ENCODE results near the gene NUP107.

NUP107 gene

DNA sequence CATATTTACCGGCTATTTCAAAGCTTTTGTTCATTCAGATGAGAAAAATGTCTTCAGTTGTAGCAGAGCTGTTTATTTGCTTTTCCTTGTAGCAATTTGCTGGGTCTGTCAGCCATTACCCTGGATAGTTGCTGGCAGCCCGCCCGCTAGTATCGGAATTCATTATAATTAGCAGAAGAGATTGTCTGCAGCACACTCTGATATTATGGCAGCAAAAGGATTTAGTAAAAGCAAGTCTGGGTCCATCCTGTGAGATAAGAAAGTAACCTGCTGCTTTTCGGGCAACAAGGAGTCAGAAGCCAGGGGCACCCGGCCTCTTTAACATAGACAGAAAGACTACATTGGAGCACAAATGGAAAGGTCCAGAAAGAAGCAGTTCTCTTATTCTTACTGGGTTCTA is 53.1 kb downstream of the NUP107 start:
- TF ChIP-seq, protein P1, sequence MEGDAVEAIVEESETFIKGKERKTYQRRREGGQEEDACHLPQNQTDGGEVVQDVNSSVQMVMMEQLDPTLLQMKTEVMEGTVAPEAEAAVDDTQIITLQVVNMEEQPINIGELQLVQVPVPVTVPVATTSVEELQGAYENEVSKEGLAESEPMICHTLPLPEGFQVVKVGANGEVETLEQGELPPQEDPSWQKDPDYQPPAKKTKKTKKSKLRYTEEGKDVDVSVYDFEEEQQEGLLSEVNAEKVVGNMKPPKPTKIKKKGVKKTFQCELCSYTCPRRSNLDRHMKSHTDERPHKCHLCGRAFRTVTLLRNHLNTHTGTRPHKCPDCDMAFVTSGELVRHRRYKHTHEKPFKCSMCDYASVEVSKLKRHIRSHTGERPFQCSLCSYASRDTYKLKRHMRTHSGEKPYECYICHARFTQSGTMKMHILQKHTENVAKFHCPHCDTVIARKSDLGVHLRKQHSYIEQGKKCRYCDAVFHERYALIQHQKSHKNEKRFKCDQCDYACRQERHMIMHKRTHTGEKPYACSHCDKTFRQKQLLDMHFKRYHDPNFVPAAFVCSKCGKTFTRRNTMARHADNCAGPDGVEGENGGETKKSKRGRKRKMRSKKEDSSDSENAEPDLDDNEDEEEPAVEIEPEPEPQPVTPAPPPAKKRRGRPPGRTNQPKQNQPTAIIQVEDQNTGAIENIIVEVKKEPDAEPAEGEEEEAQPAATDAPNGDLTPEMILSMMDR (conservative IDR thresholded peaks at IDR 0.05) = no peak
- no peak for TF ChIP-seq ZFX (IDR thresholded peaks at IDR 0.05)

DNA sequence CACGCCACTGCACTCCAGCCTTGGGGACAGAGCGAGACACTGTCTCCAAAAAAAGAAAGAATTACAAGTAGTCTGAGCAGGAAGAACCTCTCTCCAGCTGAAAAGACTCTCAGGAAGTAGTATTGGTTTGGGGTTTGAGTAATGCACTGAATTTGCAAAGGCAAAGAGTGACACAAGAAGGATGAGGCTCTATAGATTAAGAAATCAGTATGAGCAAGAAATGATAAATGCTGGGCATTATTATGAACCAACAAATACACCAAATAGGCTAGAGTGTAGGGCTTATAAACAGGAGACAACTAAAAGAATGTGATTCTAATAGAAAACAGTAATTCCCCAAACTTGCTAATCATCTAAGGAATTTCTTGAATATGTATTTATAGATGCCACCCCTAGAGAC is 56.6 kb downstream of the NUP107 start:
- H3K27ac ChIP-seq = no peak overlapping the region
- TF ChIP-seq, protein P1 (conservative IDR thresholded peaks at IDR 0.05) = no peak
- TF ChIP-seq ZFX (IDR thresholded peaks at IDR 0.05) = no peak

More for the DNA sequence above, 53.1 kb downstream of the NUP107 start:
- no peak overlapping the region for H3K27ac ChIP-seq

DNA sequence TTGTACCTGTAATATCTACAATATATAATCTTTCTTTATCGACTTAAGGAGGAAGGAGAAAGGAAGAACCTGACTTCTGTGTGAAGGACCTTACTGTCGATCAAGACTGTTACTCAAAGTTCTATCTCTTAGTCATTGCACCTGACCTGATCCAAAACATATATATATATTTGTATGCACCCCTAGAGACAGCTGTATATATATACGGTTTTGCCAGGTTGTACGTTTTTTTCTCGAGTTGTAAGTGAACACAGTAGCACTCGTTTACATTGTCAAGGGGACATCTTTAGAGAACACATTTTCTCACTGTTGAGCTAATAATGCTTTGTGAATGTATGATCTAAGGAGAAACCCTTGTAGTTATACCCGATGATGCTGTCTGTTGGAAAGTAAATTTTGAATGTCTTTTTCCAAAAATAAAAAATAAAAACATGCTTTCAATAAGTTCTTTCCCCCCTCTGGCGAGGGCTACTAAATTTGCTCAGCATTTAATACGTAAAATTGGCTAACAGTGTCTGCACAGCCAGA is 58.7 kb downstream of the NUP107 start:
- TF ChIP-seq, protein P1 (conservative IDR thresholded peaks at IDR 0.05) = no peak
- TF ChIP-seq ZFX (IDR thresholded peaks at IDR 0.05) = no peak
- H3K27ac ChIP-seq = peak overlapping the region; percentile 76

GRCh38 chr12:68745904-68746571 is 59.3 kb downstream of the NUP107 start, which contains the start of gene SLC35E3:
SLC35E3 (plus strand) TSS chr12:68746176; CDS start chr12:68746378, 202 bp downstream.
- peak within 1 kb of the TSS; percentile 76 for H3K27ac ChIP-seq

DNA sequence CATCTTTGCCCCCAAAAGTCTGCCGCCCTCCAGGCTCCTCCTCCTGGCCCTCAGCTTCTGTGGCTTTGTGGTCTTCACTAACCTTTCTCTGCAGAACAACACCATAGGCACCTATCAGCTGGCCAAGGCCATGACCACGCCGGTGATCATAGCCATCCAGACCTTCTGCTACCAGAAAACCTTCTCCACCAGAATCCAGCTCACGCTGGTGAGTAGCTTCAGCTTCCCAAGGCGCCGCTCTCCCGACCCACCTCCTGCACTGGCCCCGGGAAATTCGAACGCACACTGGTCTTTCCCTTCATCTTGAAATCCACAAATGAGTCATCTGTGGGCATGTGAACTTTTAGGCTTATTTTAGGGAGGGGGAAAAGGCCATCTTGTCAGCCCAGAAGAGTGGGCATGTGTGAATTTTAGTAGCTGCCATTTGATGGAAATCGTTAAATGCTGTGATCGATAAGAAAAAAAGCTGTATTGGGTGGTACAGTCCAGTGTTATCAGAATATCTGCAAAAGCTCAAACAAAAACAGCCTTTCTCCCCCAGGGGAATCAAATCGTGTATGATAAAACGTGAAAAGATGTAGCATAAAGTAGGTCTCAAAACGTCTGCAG is 59.9 kb downstream of the NUP107 start:
- H3K27ac ChIP-seq = peak overlapping the region; percentile 76
- no peak for TF ChIP-seq ZFX (IDR thresholded peaks at IDR 0.05)
- TF ChIP-seq, protein P1 (conservative IDR thresholded peaks at IDR 0.05) = no peak

More at GRCh38 chr12:68745904-68746571, 59.3 kb downstream of the NUP107 start, which contains the start of gene SLC35E3:
- TF ChIP-seq, protein P1 (conservative IDR thresholded peaks at IDR 0.05) = no peak
- no peak for TF ChIP-seq ZFX (IDR thresholded peaks at IDR 0.05)

GRCh38 chr12:68749443-68749842 is 62.7 kb downstream of the NUP107 start:
- H3K27ac ChIP-seq = no peak overlapping the region
- TF ChIP-seq, protein P1 (conservative IDR thresholded peaks at IDR 0.05) = no peak
- no peak for TF ChIP-seq ZFX (IDR thresholded peaks at IDR 0.05)

DNA sequence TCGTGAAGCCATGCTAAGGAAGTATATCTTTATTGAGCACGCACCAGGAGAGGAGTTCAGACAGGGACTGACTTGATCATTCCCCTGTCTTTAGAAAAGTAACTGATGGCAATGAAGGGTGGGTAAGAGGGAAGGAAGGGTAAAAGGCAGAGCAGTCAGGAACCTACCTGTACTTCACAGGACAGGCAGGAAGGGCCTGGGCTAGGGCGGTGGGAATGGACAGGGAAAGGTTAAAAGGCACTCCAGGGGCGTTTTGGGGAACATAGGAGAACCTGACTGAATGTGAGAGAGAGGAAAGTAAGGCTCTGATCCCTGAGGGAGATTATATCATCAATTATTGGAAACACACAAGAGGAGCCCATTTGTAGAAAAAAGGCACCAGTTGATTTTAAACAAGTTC is 63.1 kb downstream of the NUP107 start:
- TF ChIP-seq, protein P1 (conservative IDR thresholded peaks at IDR 0.05) = no peak
- no peak for TF ChIP-seq ZFX (IDR thresholded peaks at IDR 0.05)
- H3K27ac ChIP-seq = no peak overlapping the region

Measured in C4-2B (cell line).